Amygdala (tissue), 56 donors: ENCODE measurements around the gene PABPN1.

Experiments
- DNase-seq, 56 donors: peaks; one replicate each; lab custom pipeline; 2025; lab: John Stamatoyannopoulos, UW

Gene PABPN1

DNA sequence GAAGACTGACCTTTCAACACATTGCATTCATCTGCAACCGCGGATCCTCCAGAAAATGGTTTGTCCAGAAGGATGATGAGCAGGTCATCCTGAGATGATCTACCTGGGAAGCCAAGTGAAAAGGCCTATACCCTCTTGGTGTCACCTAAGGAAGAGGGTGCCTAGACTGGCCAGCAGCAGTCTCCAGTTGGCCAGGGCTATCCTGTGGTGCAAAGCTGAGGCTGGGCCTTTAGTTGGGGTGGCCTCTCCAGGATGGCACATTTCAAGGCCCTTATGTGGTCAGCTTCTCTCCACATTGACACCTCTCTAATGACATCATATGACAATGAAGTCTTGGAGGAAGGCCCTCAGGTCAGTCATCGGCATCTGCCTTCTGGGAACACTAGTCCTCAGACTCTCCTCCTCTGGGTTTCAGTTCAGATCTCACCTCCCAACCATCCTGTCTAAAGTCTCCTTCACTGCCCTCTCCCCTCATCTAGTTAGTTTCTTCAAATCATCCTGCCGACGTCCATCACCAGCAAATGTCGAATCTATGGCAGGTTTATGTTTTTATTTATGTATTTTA lies 34.7 kb downstream of the PABPN1 start:
- DNase-seq, result no peak

GRCh38 chr14:23356662-23357061 lies 35.4 kb downstream of the PABPN1 start:
- no peak for DNase-seq

DNA sequence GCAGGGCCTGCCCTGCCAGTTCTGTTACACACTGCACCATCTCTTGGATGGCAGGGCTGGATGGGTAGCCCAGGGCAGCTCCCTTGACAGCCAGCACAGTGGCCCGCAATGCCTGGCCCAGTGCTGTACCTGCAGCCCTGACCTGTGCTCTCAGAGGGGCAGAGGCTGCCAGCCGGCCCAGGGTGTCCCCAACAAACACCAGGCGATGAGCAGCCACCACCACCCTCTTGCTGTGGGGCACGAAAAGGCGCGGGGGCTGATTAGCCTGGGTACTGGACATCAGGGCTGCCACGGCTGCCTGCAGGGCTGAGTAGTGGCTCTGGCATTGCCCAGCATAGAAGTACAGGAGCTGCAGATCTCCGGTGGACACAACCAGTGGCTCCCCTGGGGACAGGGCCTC lies 36.0 kb downstream of the PABPN1 start:
- DNase-seq, result no peak

DNA sequence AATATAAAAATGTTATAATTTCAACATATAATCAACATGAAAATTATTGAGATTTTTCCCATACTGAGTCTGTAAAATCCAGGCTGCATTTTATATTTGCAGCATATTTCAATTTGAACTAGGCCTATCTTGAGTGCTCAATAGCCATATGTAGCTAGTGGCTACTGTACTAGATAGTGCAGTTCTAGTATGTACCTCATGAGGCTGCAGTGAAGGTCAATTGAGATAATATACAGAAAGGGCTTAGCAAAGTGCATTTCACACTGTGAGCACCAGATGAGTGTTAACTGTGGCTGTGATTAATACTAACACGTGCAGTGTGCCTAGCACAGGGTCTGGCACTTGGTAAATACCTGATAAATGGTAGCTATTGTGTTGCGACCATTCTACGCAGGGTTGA lies 36.8 kb downstream of the PABPN1 start:
- no peak for DNase-seq

DNA sequence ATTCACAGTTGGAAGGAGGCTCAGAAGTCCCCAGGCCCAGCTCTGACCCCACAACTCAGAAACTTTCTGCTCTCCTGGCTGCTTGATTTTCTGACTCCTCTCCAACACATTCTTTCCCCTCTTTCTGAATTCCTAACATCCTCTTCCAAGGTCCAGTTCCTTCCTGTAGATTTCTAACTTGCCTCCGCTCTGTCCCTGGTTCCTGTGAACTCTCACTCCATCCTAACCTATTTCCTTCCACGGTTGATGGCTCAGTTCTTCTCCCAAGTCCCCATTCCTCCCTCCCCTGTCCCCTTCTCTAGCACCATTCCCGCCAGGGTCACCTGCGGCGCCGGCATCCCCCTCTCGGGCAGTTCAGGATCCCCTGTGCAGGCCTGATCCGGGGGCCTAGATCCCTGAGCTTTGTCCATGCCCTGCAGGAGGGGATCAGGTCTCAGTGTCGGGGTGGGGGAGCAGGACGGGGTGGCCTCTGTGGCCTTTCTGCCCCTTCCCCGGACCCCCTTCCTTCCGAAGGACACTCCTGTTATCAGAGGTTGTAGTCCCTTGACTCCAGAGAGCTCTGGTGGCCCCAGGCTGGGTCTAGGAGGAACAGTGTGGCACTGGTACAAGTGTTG lies 37.4 kb downstream of the PABPN1 start:
- DNase-seq, result no peak

GRCh38 chr14:23359167-23359626 lies 37.9 kb downstream of the PABPN1 start:
- no peak for DNase-seq

DNA sequence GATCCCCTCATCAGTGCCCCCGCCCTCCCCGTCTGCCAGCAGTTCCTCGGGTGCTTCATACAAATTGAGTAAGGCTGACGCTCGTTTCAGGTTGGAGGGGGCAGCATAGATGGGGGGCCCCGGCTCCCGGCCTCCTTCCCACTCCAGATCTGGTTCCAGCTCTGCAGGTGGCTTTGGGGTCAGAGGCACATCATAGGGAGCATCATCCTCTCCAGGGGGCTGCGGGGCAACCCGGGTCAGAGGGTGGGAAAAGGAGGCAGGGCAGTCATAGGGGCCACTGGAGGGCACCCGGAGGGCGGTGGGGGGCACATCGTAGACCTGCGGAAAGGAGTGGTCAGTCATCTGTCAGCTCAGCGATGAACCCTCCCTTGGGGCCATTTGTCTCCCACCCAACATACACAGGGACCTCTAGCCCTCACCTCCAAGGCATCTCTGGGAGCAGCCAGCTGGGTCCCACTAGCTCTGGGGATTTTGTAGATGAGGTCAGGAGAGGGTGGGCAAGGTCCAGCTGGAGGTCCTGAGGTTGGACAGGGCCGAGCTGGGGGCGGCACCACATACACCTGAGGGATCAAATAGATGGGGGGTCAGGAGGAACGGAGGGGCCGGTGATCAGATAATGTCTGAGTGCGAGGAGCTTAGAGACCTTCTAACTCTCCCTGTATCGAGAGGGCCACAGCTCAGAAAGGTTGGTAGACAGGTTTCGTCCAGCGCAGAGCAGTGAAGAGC lies 38.6 kb downstream of the PABPN1 start:
- DNase-seq, result no peak

DNA sequence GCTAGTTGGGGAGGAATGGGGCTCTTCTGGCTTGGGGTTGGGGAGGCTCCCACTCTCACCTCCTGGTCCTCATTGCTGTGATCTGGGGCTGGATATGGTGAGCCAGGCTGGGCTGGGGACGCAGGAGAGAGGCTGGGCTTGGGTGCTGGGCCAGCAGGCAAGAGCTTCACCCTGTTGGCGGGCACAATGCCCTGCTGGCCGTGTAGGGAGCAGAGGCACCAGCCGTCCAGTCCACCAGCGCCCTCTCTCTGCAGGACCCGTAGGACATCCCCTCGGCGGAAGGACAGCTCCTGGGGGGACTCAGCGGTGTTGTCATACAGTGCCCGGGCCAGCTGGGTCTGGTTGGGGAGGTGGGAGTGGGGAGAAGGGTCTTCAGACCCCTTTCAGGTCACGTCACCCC lies 39.2 kb downstream of the PABPN1 start:
- DNase-seq, result peak in 42 of 56 donors; percentile 15 to 88 (median 62)

GRCh38 chr14:23361320-23361719 lies 40.1 kb downstream of the PABPN1 start:
- DNase-seq, result peak in 21 of 56 donors; percentile 12 to 67 (median 38)

DNA sequence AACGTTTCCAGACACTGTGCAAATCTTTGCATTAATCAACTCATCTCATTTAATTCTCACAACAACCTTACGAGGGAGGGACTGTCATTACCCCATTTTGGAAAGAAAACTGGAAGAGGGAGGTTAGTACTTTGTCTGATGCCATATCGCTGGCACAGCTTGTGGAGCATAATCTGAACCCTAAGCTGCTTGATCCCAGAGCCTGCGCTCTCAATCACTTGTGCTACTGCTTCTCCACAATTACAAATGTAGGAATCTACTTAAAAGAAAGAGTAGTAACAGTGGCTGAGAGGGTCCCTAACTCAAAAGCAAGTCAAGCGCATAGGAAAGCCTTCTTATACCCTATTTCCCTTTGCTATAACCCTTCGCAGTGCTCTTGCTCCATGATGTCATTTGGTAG lies 40.5 kb downstream of the PABPN1 start:
- no peak for DNase-seq

GRCh38 chr14:23362200-23362599 lies 40.9 kb downstream of the PABPN1 start:
- no peak for DNase-seq

DNA sequence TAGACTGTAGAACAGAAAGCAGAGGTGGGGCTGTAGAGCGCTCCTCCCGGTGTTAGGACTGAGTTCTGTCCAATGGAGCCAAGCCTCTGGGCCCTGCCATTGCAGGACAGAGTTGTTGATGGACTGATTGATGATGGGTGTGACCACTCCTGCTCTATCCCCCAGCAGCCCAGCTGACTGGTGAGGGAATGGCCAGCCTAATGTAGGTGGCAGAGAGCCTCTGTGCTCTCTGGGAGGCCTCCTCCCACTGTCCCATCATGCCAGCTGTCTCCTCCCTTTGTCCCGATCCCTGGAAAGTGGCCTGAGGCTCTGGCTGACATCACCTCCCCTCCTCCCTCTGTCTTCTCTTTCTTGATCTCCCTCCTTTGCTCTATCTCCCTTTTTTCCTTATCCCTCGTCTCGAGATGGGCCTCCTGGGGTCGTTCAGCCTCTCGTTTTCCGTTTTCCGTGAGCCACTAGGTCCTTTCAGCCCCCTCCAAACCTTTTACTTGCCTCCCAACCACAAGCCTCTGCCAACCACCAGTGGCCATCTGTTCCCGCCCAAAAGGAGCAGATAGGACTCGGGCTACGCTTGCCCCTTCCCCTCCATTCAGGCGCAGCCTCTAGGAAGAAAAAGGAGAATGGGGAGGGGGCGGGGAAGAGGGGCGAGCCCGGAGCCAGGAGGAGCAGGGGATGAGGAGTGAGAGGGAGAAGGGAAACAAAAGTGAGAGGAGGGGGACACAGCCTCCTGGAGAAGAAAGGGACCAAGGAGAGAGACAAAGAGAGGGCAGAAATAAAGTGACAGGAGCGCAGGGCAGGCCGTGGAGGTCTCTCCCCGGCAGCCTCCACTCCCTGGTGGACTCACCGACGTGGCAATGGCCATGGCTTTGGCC lies 43.1 kb downstream of the PABPN1 start:
- peak in 50 of 56 donors; percentile 24 to 83 (median 60) for DNase-seq

DNA sequence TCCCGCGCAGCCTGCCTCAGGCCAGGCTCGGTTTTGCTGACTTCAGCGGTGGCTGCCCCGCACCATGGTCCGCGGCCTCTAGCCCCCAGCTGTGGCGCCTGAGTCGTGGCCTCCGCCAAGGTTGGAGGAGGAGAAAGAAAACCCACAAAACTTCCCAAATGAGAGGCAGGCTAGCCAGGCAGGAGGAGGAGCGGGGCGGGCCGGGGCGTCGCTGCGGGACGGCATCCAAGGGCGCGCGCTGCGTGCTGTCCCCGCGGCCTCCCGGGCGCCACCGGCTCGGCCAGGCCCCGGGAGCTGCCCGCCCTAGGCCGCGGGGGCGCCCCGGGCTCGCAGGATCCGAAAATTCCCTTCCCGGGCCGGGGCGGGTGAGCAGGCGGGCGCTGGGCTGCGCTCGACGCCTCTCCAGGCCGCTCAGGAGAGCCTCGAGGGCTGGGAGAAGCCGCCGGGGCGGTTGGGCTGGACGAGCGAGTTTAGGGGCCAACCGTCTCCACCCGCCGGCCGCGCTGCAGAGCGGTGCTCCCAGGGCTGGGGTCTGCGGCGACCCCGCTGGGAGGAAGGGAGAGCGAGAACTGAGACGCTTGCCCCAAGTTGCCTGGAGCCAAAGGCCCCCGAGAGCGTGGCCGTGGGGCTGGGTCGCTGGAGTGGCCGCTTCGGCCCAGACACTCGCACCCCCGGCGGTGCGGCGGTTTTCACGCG lies 43.9 kb downstream of the PABPN1 start, which contains the start of gene EFS:
TSS of gene EFS (minus strand) at position 137 of the 696 bp plus-strand sequence. CDS start 147 bp downstream, outside the sequence.
- DNase-seq, result peak in 31 of 56 donors; percentile 24 to 71 (median 45)

GRCh38 chr14:23365732-23366425 lies 44.6 kb downstream of the PABPN1 start:
- DNase-seq, result peak in 37 of 56 donors; percentile 39 to 84 (median 73)

- DNase-seq, result peak in 49 of 56 donors; percentile 19 to 84 (median 72)
Measured at GRCh38 chr14:23366426-23366921, 45.2 kb downstream of the PABPN1 start.

DNA sequence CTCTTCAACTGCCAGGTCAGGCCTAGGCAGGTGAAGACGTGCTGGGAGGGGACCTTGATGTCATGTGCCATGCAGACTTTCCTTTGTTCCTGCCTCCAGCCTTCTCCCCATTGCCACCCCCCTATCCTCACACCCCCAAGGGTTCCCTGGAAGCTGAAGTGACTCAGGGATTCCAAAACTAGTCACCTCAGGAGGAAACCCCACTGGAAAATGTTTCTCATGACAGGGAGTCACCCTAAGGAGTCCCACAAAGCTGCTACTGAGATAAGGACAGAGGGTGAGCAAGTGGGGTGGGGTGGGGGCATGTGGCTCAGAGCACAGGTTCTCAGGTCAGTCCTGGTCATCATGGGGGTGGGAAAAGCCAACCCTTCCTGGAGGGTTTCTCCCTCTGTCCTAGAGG lies 49.0 kb downstream of the PABPN1 start:
- DNase-seq, result no peak

GRCh38 chr14:23371865-23372264 lies 50.6 kb downstream of the PABPN1 start:
- DNase-seq, result no peak

- DNase-seq, result no peak
Measured at GRCh38 chr14:23372509-23372908, 51.3 kb downstream of the PABPN1 start, which contains the start of gene IL25. IL25 (plus strand) TSS chr14:23372809.

- DNase-seq, result no peak
Measured at GRCh38 chr14:23373041-23373440, 51.8 kb downstream of the PABPN1 start.
